Measurements from ENCODE around the gene OTUD7B. TPM values are rescaled to one million over a fixed set of nuclear protein-coding genes. Genes with fewer than 3 reads are reported as not detected.
A peak's percentile ranks its signal among the peaks of the same experiment; 100 is the strongest.

Gene OTUD7B
- total and polyA plus RNA-seq, 9 of the 15 experiments (the other 6 are each of a cell fraction or from before 2014, with no cell fraction given) = 0.96 to 18.8 (median 7.4) TPM

- TF ChIP-seq ZFX (CRISPR knock-in tag; IDR thresholded peaks at IDR 0.05) (peak; percentile 42; the same call in 1 of the 2 replicates), KLF16 (IDR thresholded peaks at IDR 0.05) (no peak), FOXJ2 (tag; IDR thresholded peaks at IDR 0.05) (no peak), TGIF2 (CRISPR knock-in tag; IDR thresholded peaks at IDR 0.05) (no peak), ZBTB7A (IDR thresholded peaks at IDR 0.05; ENCODE audit: borderline replicate concordance, control insufficient read depth, low read depth, low read length) (peak; percentile 77; the same call in 1 of the 2 replicates), GTF2A2 (tag; IDR thresholded peaks at IDR 0.05) (no peak), ZNF174 (CRISPR knock-in tag; IDR thresholded peaks at IDR 0.05) (no peak), CHD7 (IDR thresholded peaks at IDR 0.05; ENCODE audit: low read depth, low read length) (no peak), HOXB6 (CRISPR knock-in tag; IDR thresholded peaks at IDR 0.05; ENCODE audit: borderline replicate concordance) (no peak), L3MBTL2 (IDR thresholded peaks at IDR 0.05) (peak; percentile 36; the same call in 1 of the 2 replicates), NFRKB (IDR thresholded peaks at IDR 0.05; ENCODE audit: low read depth) (no peak), ZNF707 (CRISPR knock-in tag; conservative IDR thresholded peaks at IDR 0.05) (no peak), ATF4 (CRISPR knock-in tag; IDR thresholded peaks at IDR 0.05) (no peak), CREB5 (CRISPR knock-in tag; IDR thresholded peaks at IDR 0.05) (no peak)
Measured at GRCh38 chr1:149906570-149907075, 103.9 kb downstream of the OTUD7B start (continued).

Measured in K562 (cell line).